Loucy (cell line): ENCODE measurements around the gene ATXN7L1.

Source experiments
- H2AFZ ChIP-seq: fragments of 200-600 bp; sonication (generic); 2 replicates; pipeline ENCODE4 v1.6.0; 2016; ENCODE audit warnings: antibody characterized with exemption, mild to moderate bottlenecking, low read length, moderate library complexity
- H3F3A ChIP-seq: fragments of 200-600 bp; 2 replicates; pipeline ENCODE4 v1.6.0; 2016; ENCODE audit warnings: antibody characterized with exemption, low read depth, mild to moderate bottlenecking
- H3K27me3 ChIP-seq: fragments of 200-600 bp; sonication (generic); 2 replicates; pipeline ENCODE4 v1.6.1; 2014; ENCODE audit warnings: low read length, mild to moderate bottlenecking; ENCODE audit not compliant: insufficient read depth, poor library complexity, severe bottlenecking
- H3K36me3 ChIP-seq: fragments of 200-600 bp; sonication (generic); 2 replicates; pipeline ENCODE4 v1.6.1; 2016; ENCODE audit warnings: low read length; ENCODE audit not compliant: insufficient read depth
- H3K4me1 ChIP-seq: fragments of 200-600 bp; sonication (generic); 2 replicates; pipeline ENCODE4 v1.5.1; 2014; ENCODE audit warnings: low read length, mild to moderate bottlenecking; ENCODE audit not compliant: insufficient read depth, poor library complexity, severe bottlenecking
- H3K4me2 ChIP-seq: fragments of 200-600 bp; sonication (generic); 2 replicates; pipeline ENCODE4 v1.6.0; 2014; ENCODE audit warnings: antibody characterized with exemption, low read length, low read depth, mild to moderate bottlenecking; ENCODE audit not compliant: poor library complexity, severe bottlenecking
- H3K4me3 ChIP-seq: fragments of 200-600 bp; sonication (generic); 2 replicates; pipeline ENCODE4 v1.5.1; 2014; ENCODE audit warnings: low read length, mild to moderate bottlenecking, mixed read lengths; ENCODE audit not compliant: poor library complexity, severe bottlenecking
- H3K79me2 ChIP-seq: fragments of 200-600 bp; sonication (generic); 2 replicates; pipeline ENCODE4 v1.6.1; 2014; ENCODE audit warnings: low read length; ENCODE audit not compliant: insufficient read depth
- H3K9ac ChIP-seq: fragments of 200-600 bp; sonication (generic); 2 replicates; pipeline ENCODE4 v1.6.0; 2014; ENCODE audit warnings: mild to moderate bottlenecking, low read depth, low read length, moderate library complexity; ENCODE audit not compliant: poor library complexity, severe bottlenecking
- H3K9me2 ChIP-seq: fragments of 200-600 bp; sonication (generic); replicated peaks from 2 replicates; pipeline ENCODE4 v1.6.1; 2016; ENCODE audit warnings: low read depth, low read length, mixed read lengths
- H3K9me3 ChIP-seq: fragments of 200-600 bp; sonication (generic); 2 replicates; pipeline ENCODE4 v1.6.1; 2014; ENCODE audit warnings: mild to moderate bottlenecking, antibody characterized with exemption, low read length, low read depth; ENCODE audit not compliant: insufficient read depth
- H4K20me1 ChIP-seq: fragments of 200-600 bp; sonication (generic); 2 replicates; pipeline ENCODE4 v1.6.0; 2014; ENCODE audit warnings: antibody characterized with exemption, low read length, mild to moderate bottlenecking; ENCODE audit not compliant: insufficient read depth, poor library complexity, severe bottlenecking
- EZH2phosphoT487 ChIP-seq: fragments of 200-600 bp; IDR thresholded peaks from 2 replicates; pipeline ENCODE4 v1.6.1; 2018; ENCODE audit warnings: antibody characterized with exemption, mild to moderate bottlenecking, moderate library complexity, borderline replicate concordance
- TF ChIP-seq, protein P1 (sequence below): fragments of 200-600 bp; sonication (generic); conservative IDR thresholded peaks from 2 replicates; pipeline ENCODE4 v1.5.1; 2014; ENCODE audit warnings: mild to moderate bottlenecking, antibody characterized with exemption, low read length

The ATXN7L1 gene

DNA sequence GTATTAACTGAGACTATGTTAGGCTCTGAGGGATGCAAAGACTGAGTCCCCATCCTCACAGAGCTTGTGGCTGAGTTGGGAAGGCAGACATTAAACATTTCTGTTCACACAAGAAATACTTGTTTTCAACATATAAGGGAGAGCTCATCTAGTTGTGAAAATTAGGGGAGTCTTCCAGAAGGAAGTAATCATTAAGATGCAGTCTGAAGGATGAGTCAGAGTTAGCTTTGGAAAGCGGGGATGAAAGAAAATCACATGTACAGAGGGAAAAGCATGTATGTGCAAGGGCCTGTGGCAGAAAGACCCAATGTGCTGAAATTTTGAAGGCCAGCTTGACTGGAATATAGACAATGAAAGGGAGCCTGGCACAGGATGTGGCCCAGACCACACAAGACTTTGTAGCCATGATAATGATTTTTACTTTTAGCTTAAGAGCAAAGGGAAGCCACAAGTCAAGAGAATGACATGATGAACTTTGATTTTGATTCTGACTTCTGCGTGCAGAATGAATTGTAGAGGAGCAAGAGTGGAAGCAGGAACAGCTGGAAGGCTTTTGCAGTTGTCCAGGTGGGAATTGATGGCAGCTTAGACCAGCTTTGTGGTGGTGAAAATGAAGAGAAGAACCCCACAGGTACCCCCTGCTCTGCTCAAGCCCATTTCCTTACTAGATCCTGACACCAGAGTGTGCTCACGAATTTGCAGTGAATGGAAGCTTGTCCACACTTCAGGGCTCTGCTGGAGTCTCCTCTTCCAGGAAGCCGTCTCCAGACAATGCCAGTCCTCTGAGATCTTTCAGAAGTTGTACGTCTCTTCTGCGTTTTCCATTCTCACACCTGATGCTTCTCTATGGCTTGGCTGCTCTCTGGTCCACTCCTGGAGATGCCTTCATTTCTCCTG lies 115.6 kb downstream of the ATXN7L1 start:
- Histone ChIP-seq H2AFZ (no peak overlapping the region), H3K9me3 (no peaks in the 10 kb centered on the region), H3K36me3 (no peaks in the 10 kb centered on the region), H3K9ac (no peak overlapping the region), H3K9me2 (no peaks in the 10 kb centered on the region), H3K79me2 (no peaks in the 10 kb centered on the region), H3F3A (peaks cover 5% of the 10 kb centered on the region; the same call in 1 of the 2 replicates), H3K4me2 (peak overlapping the region; percentile 33), H3K4me1 (peaks cover 5% of the 10 kb centered on the region), H4K20me1 (no peaks in the 10 kb centered on the region), H3K4me3 (no peak overlapping the region), H3K27me3 (no peaks in the 10 kb centered on the region)
- TF ChIP-seq, protein P1, sequence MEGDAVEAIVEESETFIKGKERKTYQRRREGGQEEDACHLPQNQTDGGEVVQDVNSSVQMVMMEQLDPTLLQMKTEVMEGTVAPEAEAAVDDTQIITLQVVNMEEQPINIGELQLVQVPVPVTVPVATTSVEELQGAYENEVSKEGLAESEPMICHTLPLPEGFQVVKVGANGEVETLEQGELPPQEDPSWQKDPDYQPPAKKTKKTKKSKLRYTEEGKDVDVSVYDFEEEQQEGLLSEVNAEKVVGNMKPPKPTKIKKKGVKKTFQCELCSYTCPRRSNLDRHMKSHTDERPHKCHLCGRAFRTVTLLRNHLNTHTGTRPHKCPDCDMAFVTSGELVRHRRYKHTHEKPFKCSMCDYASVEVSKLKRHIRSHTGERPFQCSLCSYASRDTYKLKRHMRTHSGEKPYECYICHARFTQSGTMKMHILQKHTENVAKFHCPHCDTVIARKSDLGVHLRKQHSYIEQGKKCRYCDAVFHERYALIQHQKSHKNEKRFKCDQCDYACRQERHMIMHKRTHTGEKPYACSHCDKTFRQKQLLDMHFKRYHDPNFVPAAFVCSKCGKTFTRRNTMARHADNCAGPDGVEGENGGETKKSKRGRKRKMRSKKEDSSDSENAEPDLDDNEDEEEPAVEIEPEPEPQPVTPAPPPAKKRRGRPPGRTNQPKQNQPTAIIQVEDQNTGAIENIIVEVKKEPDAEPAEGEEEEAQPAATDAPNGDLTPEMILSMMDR, result 0 out of 2 replicates have a peak, but pooled peaks have one; percentile 19
- no peak for TF ChIP-seq EZH2phosphoT487

DNA sequence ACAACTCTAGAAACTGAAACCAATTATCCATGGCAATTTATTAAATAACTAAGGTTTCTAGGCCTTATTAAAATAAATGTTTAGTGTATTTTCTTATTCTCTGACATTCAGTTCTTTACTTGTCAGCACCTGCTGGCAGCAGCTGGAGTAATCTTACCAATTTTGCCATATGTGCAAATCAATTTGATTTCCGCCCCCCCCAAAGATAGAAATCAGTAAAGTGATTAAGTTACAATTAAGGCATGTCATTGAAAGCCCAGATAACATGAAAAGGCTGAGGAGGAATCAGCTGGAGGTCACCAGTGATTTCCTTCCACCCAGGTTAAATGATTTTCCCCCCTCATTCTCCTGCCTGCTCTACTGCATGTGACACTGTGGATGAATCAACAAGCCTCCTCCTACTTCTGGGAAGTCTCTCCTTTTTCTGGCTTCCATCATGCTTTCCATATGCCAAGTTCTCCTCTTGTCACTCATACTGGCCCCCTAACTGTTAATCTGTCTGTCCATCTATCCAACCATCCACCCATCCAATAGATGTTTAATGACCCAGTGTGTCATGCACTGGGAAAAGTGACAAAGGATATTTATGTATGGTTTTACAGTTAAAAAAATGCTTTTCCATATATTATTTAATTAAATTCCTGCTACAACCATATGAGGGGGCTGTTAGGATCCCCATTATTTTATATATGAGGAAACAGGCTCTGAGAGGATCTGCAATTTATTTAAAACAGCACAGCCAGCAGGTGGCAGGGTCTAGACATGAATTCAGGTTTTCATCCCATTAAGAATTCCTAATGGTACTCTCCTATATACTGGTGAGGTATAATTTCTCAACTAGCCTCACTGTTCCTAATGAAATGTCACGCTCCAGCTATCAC lies 116.5 kb downstream of the ATXN7L1 start:
- Histone ChIP-seq H3K79me2 (no peaks in the 10 kb centered on the region), H3K9me3 (no peaks in the 10 kb centered on the region), H3K9me2 (no peaks in the 10 kb centered on the region), H3K4me3 (no peak overlapping the region), H2AFZ (no peak overlapping the region), H4K20me1 (no peaks in the 10 kb centered on the region), H3K36me3 (no peaks in the 10 kb centered on the region), H3K4me2 (no peak overlapping the region), H3K9ac (no peak overlapping the region), H3K27me3 (no peaks in the 10 kb centered on the region), H3K4me1 (peaks cover 5% of the 10 kb centered on the region), H3F3A (peaks cover 5% of the 10 kb centered on the region; the same call in 1 of the 2 replicates)
- TF ChIP-seq EZH2phosphoT487, result no peak
- TF ChIP-seq, protein P1, result peak; percentile 78

DNA sequence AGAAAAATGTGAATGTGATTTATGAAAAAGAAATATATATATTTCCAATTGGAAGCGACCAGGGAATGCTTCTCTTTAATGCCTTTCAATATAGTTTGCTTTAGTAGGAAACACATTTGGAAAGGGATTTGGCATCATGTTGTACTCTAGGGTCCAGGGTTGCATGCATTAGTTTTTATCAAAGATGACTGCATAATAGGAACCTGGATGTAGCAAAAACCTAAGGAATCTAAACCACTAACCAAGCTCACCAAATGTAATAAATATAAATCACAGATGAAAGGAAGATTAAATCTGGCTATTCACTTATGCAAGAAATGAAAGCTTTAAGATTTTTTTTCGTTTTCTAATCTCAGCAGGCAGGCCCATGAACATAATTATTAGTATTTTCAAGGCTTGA lies 120.0 kb downstream of the ATXN7L1 start:
- peaks cover 5% of the 10 kb centered on the region; the same call in 1 of the 2 replicates for H3F3A ChIP-seq
- H3K4me2 ChIP-seq, result no peak overlapping the region
- TF ChIP-seq EZH2phosphoT487, result no peak
- TF ChIP-seq, protein P1, result no peak
- H3K27me3 ChIP-seq, result no peaks in the 10 kb centered on the region
- peaks cover 5% of the 10 kb centered on the region for H3K4me1 ChIP-seq
- H2AFZ ChIP-seq, result no peak overlapping the region
- no peak overlapping the region for H3K9ac ChIP-seq
- no peaks in the 10 kb centered on the region for H3K9me2 ChIP-seq
- H3K79me2 ChIP-seq, result no peaks in the 10 kb centered on the region
- H4K20me1 ChIP-seq, result no peaks in the 10 kb centered on the region
- H3K4me3 ChIP-seq, result no peak overlapping the region
- no peaks in the 10 kb centered on the region for H3K36me3 ChIP-seq
- no peaks in the 10 kb centered on the region for H3K9me3 ChIP-seq
